Peyer's patch (tissue), 4 donors: ENCODE measurements around the gene CDC25C.

ENCODE experiments used
- POLR2A ChIP-seq, 2 donors: fragments of 450-650 bp; IDR thresholded peaks; one replicate each; pipeline ENCODE4 v1.5.1; 2017; ENCODE audit warnings: antibody characterized with exemption in 2 of 2, mild to moderate bottlenecking in 2 of 2, moderate library complexity in 2 of 2
- TF ChIP-seq, protein P1 (sequence below), 6 experiments: fragments of 450-650 bp in 4 of 6; fragments of 200-600 bp in 2 of 6; sonication (generic) in 1 of 6; IDR thresholded peaks; one replicate each; pipeline ENCODE4 v1.5.1; 2017 to 2019; ENCODE audit warnings: antibody characterized with exemption in 6 of 6, mild to moderate bottlenecking in 3 of 6, moderate library complexity in 1 of 6

- TF ChIP-seq, protein P1, sequence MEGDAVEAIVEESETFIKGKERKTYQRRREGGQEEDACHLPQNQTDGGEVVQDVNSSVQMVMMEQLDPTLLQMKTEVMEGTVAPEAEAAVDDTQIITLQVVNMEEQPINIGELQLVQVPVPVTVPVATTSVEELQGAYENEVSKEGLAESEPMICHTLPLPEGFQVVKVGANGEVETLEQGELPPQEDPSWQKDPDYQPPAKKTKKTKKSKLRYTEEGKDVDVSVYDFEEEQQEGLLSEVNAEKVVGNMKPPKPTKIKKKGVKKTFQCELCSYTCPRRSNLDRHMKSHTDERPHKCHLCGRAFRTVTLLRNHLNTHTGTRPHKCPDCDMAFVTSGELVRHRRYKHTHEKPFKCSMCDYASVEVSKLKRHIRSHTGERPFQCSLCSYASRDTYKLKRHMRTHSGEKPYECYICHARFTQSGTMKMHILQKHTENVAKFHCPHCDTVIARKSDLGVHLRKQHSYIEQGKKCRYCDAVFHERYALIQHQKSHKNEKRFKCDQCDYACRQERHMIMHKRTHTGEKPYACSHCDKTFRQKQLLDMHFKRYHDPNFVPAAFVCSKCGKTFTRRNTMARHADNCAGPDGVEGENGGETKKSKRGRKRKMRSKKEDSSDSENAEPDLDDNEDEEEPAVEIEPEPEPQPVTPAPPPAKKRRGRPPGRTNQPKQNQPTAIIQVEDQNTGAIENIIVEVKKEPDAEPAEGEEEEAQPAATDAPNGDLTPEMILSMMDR (IDR thresholded peaks at IDR 0.05), result no peak
- no peak for TF ChIP-seq POLR2A (IDR thresholded peaks at IDR 0.05)
These were observed 56.2 kb downstream of the CDC25C start for GRCh38 chr5:138275379-138275782.
